Nasal cavity respiratory epithelium epithelial cell of viscerocranial mucosa (primary cell): ENCODE results near the gene PPT1. TPM values are rescaled to one million over a fixed set of nuclear protein-coding genes. Genes with fewer than 3 reads are reported as not detected.

ENCODE experiments used
- total RNA-seq: library from RNA; depleted of rRNA; stranded (reverse); fragments of >200 nt; gene quantifications from 2 replicates; pipeline ENCODE4 v1.2.3, GENCODE V29; 2014

The PPT1 gene
- 29.7 and 67.5 TPM in 2 replicates for total RNA-seq

GRCh38 chr1:40096977-40097782 lies at the start of gene PPT1:
PPT1 (minus strand) TSS chr1:40097252; CDS start chr1:40097238, 14 bp downstream.

DNA sequence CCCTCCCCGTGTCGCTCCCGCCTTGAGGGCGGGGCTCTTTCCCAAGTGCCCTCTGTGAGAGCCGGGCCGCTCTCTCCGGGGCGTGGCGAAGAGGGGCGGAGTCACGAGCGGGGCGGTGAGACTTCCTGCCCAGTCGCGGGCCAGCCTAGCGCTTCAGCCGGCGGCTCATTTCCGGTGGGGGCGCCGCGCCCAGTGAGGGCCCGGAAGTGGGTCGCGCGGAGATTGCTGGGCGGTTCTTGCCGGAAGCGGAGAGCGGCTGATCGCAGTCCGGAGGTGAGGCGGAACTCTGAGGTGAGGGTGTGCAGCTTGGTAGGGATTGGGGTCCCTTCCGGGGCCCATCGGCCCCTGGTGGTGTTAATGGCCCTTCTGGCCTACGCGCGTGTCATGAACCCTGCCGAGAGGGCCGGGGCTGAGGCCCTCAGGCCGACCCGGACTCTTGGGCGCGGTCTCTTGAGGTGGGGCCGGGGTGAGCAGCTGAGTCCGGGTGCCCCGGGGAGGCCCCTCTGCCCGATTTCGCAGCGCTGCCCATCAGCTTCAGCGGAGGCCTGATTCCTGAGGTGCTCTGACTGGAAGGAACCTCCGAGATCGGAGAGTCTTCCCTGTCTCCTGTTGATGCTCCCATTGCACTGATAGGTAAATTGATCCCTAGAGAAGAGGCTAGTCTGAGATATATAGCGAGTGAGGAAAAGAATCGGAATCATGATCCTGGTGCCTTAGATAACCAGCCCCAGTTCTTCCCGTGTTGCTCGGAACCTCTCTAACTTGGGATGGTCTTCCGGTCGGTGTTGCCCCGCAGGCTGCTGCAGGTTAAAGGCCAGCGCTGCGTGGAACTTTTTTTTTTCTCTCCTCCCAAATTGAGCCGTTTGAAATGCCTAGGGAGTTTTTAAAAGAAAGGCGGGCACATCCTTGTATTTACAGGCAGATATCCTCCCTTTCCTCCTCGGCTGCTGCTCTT lies 56.3 kb downstream of the PPT1 start, which contains the start of gene CAP1:
Gene CAP1, plus strand, starts transcription at position 219 of the 955 bp plus-strand sequence. CDS start 18,618 bp downstream, outside the sequence.

Other genes with a start within 250 kb of the PPT1 start
- gene TRIT1, start 213.7 kb downstream of the PPT1 start, total RNA-seq: 34.0 and 35.9 TPM in 2 replicates
- gene MYCL, start 195.3 kb downstream of the PPT1 start, total RNA-seq: 10.3 and 16.5 TPM in 2 replicates
- 31.1 and 32.3 TPM in 2 replicates for gene MFSD2A, start 142.1 kb downstream of the PPT1 start, total RNA-seq
- 383 and 461 TPM in 2 replicates for gene CAP1, start 56.5 kb downstream of the PPT1 start, total RNA-seq
- gene RLF, start 64.1 kb upstream of the PPT1 start, total RNA-seq: 33.2 and 39.1 TPM in 2 replicates
- gene TMCO2, start 150.7 kb upstream of the PPT1 start, total RNA-seq: not detected in 2 replicates
- 88.1 and 93.3 TPM in 2 replicates for gene ZMPSTE24, start 161.0 kb upstream of the PPT1 start, total RNA-seq
- 0.71 and 1.0 TPM in 2 replicates for gene COL9A2, start 220.0 kb upstream of the PPT1 start, total RNA-seq